IMR-90 (cell line): Measurements from ENCODE around the gene ADGRL3. TPM values are rescaled to one million over a fixed set of nuclear protein-coding genes. Genes with fewer than 3 reads are reported as not detected.

ENCODE experiments used
- ATAC-seq: fragments of 200-7000 bp; cut with Tn5 transposase; 2 replicates; pipeline ENCODE4 v1.9.1; 2020; ENCODE audit warnings: low read depth, mild to moderate bottlenecking, moderate library complexity
- BruUV-seq: library from RNA; stranded (reverse); fragments of 400-500 nt; replicated peaks from 2 replicates; lab custom pipeline; 2021; lab: Mats Ljungman, UMichigan
- CTCF ChIA-PET: fragments of 300-600 bp; formaldehyde crosslinking; extraction: SDS; loops from one replicate; lab custom pipeline; 2021; ENCODE audit warnings: antibody characterized with exemption; lab: Yijun Ruan, JAX
- POLR2A ChIA-PET: fragments of 300-600 bp; sonication (Branson Sonifier 250); formaldehyde crosslinking; loops from one replicate; lab custom pipeline; 2022; ENCODE audit warnings: antibody characterized with exemption; ENCODE audit not compliant: unreplicated experiment; lab: Charles Lee
- DNase-seq: peaks from one replicate; pipeline ENCODE4 v3.0.0; 2013
- H2AFZ ChIP-seq: replicated peaks from 2 replicates; pipeline ENCODE3; 2013; ENCODE audit warnings: low read length, mild to moderate bottlenecking; ENCODE audit not compliant: poor library complexity
- H2AK5ac ChIP-seq: 2 replicates; pipeline ENCODE4 v1.6.1; 2013; ENCODE audit warnings: low read depth, low read length, inconsistent platforms
- H2AK9ac ChIP-seq: replicated peaks from 2 replicates; pipeline ENCODE3; 2013; ENCODE audit warnings: mild to moderate bottlenecking, low read depth, low read length, moderate library complexity; ENCODE audit not compliant: poor library complexity
- H2BK120ac ChIP-seq: 2 replicates; pipeline ENCODE4 v1.6.1; 2013; ENCODE audit warnings: low read depth, low read length, inconsistent platforms
- H2BK15ac ChIP-seq: 3 replicates; pipeline ENCODE4 v1.6.1; 2013; ENCODE audit warnings: low read depth, low read length, inconsistent platforms
- H2BK20ac ChIP-seq: 2 replicates; pipeline ENCODE4 v1.6.1; 2013; ENCODE audit warnings: low read depth, mild to moderate bottlenecking, inconsistent platforms, low read length, moderate library complexity
- H2BK5ac ChIP-seq: 2 replicates; pipeline ENCODE4 v1.6.1; 2013; ENCODE audit warnings: mild to moderate bottlenecking, low read depth, low read length, inconsistent platforms; ENCODE audit not compliant: poor library complexity, severe bottlenecking
- H3K14ac ChIP-seq: replicated peaks from 2 replicates; pipeline ENCODE4 v1.6.1; 2013; ENCODE audit warnings: low read depth, low read length, inconsistent platforms
- H3K18ac ChIP-seq: 2 replicates; pipeline ENCODE4 v1.6.1; 2013; ENCODE audit warnings: low read depth, low read length, control low read depth
- H3K23ac ChIP-seq: 2 replicates; pipeline ENCODE4 v1.6.1; 2013; ENCODE audit warnings: low read depth, low read length, inconsistent platforms
- H3K27ac ChIP-seq: 2 replicates; pipeline ENCODE4 v1.5.1; 2013; ENCODE audit warnings: mild to moderate bottlenecking, control low read depth, low read length; ENCODE audit not compliant: insufficient read depth
- H3K27me3 ChIP-seq: 2 replicates; pipeline ENCODE4 v1.6.1; 2013; ENCODE audit warnings: low read length; ENCODE audit not compliant: control insufficient read depth, insufficient read depth
- H3K36me3 ChIP-seq: 2 replicates; pipeline ENCODE4 v1.6.1; 2013; ENCODE audit warnings: low read length, mixed read lengths; ENCODE audit not compliant: control insufficient read depth, insufficient read depth
- H3K4ac ChIP-seq: 2 replicates; pipeline ENCODE4 v1.6.1; 2013; ENCODE audit warnings: low read depth, low read length, inconsistent platforms
- H3K4me1 ChIP-seq: 2 replicates; pipeline ENCODE4 v1.6.1; 2013; ENCODE audit warnings: low read length, mixed read lengths; ENCODE audit not compliant: control insufficient read depth, insufficient read depth
- H3K4me2 ChIP-seq: 2 replicates; pipeline ENCODE4 v1.6.1; 2013; ENCODE audit warnings: low read depth, mild to moderate bottlenecking, control low read depth, low read length, moderate library complexity
- H3K4me3 ChIP-seq: 2 replicates; pipeline ENCODE4 v1.5.1; 2013; ENCODE audit warnings: low read depth, mild to moderate bottlenecking, control low read depth, low read length, moderate library complexity; ENCODE audit not compliant: insufficient read depth
- H3K56ac ChIP-seq: 2 replicates; pipeline ENCODE4 v1.6.1; 2013; ENCODE audit warnings: low read length, inconsistent platforms; ENCODE audit not compliant: insufficient read depth; ENCODE audit errors: extremely low read depth
- H3K79me1 ChIP-seq, 2 experiments: 2 replicates each; pipeline ENCODE4 v1.6.1; 2013; ENCODE audit warnings: low read length in 2 of 2, inconsistent platforms in 1 of 2, low read depth in 1 of 2
- H3K9ac ChIP-seq: 2 replicates; pipeline ENCODE4 v1.6.1; 2013; ENCODE audit warnings: low read depth, low read length, control low read depth
- H3K9me1 ChIP-seq: 2 replicates; pipeline ENCODE4 v1.6.1; 2013; ENCODE audit warnings: low read length, inconsistent platforms; ENCODE audit not compliant: insufficient read depth
- H3K9me3 ChIP-seq: 2 replicates; pipeline ENCODE4 v1.6.1; 2013; ENCODE audit warnings: low read length; ENCODE audit not compliant: control insufficient read depth, insufficient read depth
- H4K20me1 ChIP-seq: 2 replicates; pipeline ENCODE4 v1.6.1; 2013; ENCODE audit warnings: low read length, inconsistent platforms; ENCODE audit not compliant: insufficient read depth
- H4K5ac ChIP-seq: 2 replicates; pipeline ENCODE4 v1.6.1; 2013; ENCODE audit warnings: mild to moderate bottlenecking, low read depth, low read length, control low read depth
- H4K8ac ChIP-seq, 2 experiments: 2 replicates each; pipeline ENCODE4 v1.6.1; 2013; ENCODE audit warnings: low read depth in 2 of 2, low read length in 2 of 2, control low read depth in 1 of 2, inconsistent platforms in 1 of 2
- H4K91ac ChIP-seq: 2 replicates; pipeline ENCODE4 v1.6.1; 2013; ENCODE audit warnings: low read depth, low read length, inconsistent platforms; ENCODE audit not compliant: insufficient read depth
- BHLHE40 ChIP-seq: fragments of 150-350 bp; IDR thresholded peaks from 2 replicates; pipeline ENCODE4 v1.6.1; 2016; ENCODE audit warnings: mild to moderate bottlenecking, low read depth, low read length
- FOS ChIP-seq: fragments of 150-350 bp; IDR thresholded peaks from 2 replicates; pipeline ENCODE4 v1.6.1; 2016; ENCODE audit warnings: low read depth, low read length
- MAZ ChIP-seq: IDR thresholded peaks from 2 replicates; pipeline ENCODE4 v1.6.1; 2012; ENCODE audit warnings: low read depth, mild to moderate bottlenecking, low read length, improper control_type of control experiment, moderate library complexity, borderline replicate concordance
- MXI1 ChIP-seq: IDR thresholded peaks from 2 replicates; pipeline ENCODE4 v1.6.1; 2012; ENCODE audit warnings: low read depth, mild to moderate bottlenecking, low read length, moderate library complexity, borderline replicate concordance
- NFE2L2 ChIP-seq: fragments of 150-350 bp; IDR thresholded peaks from 2 replicates; pipeline ENCODE4 v1.6.1; 2016; ENCODE audit warnings: low read depth, mild to moderate bottlenecking, low read length
- RCOR1 ChIP-seq: IDR thresholded peaks from 2 replicates; pipeline ENCODE4 v1.6.1; 2012; ENCODE audit warnings: mild to moderate bottlenecking, low read length, improper control_type of control experiment; ENCODE audit not compliant: insufficient replicate concordance
- RFX5 ChIP-seq: IDR thresholded peaks from 2 replicates; pipeline ENCODE4 v1.8.0; 2012; ENCODE audit warnings: low read depth, mild to moderate bottlenecking, low read length, moderate library complexity
- SMC3 ChIP-seq: fragments of 150-350 bp; IDR thresholded peaks from 2 replicates; pipeline ENCODE4 v1.6.1; 2016; ENCODE audit warnings: low read depth, mild to moderate bottlenecking, antibody characterized with exemption, low read length, moderate library complexity
- WGBS, 2 experiments: methylation state at CpG; one replicate each; pipeline versions ENCODE4 v1.1.5 to v1.1.7; 2013; ENCODE audit warnings: missing lambda C conversion rate in 2 of 2; ENCODE audit not compliant: insufficient read length in 1 of 2; ENCODE audit errors: extremely low coverage in 2 of 2; 5-methylcytosine and 5-hydroxymethylcytosine counted together
- dilution Hi-C: fragments of 300-500 bp; cut with HindIII; formaldehyde crosslinking; loops from one replicate; pipeline ENCODE4 v1.14.3; 2018; ENCODE audit warnings: low sequenced_read_pairs; ENCODE audit not compliant: unreplicated experiment
- in situ Hi-C: fragments of 300-500 bp; cut with MboI; formaldehyde crosslinking; loops from 3 replicates; pipeline ENCODE4 v1.14.3; 2019; ENCODE audit warnings: low sequenced_read_pairs, inconsistent platforms, mixed read lengths
- intact Hi-C: fragments of 100-400 bp; cut with micrococcal nuclease; formaldehyde crosslinking; loops from 2 replicates; pipeline ENCODE4 v1.10.0; 2022
- polyA plus RNA-seq, 3 experiments: library from polyadenylated mRNA; depleted of rRNA; stranded (reverse); fragments of >200 nt; gene quantifications; 2 replicates each; pipeline ENCODE4 v1.2.3, GENCODE V29; 2012; ENCODE audit warnings: low replicate concordance in 1 of 3
- total RNA-seq: library from RNA; depleted of rRNA; stranded (reverse); fragments of >200 nt; gene quantifications from 2 replicates; pipeline ENCODE4 v1.2.3, GENCODE V29; 2012
- TF ChIP-seq, protein P1 (sequence below): conservative IDR thresholded peaks from 2 replicates; pipeline ENCODE4 v1.5.1; 2012; ENCODE audit warnings: mild to moderate bottlenecking, low read depth, low read length, improper control_type of control experiment

ADGRL3 gene
- total and polyA plus RNA-seq, 2 of the 4 experiments (the other 2 are of a cell fraction) = 0.46 to 2.5 TPM

GRCh38 chr4:61335241-61335763 lies 135.2 kb downstream of the ADGRL3 start:
- H3K23ac ChIP-seq = no peak overlapping the region
- no peak overlapping the region for H4K91ac ChIP-seq
- intact Hi-C loops (no loop called here), in situ Hi-C loops (no loop called here), dilution Hi-C loops (no loop called here)
- no peak overlapping the region for H2BK20ac ChIP-seq
- H3K27ac ChIP-seq = no peak overlapping the region
- no peak overlapping the region for H2BK5ac ChIP-seq
- no peaks in the 10 kb centered on the region for H3K36me3 ChIP-seq
- ChIA-PET CTCF (interaction anchor here (0.6 kb wide), 1 partner anchor 520 kb away, joined by 6 read pairs; no protein-coding TSS in a partner anchor), POLR2A (no interaction called here)
- no peaks in the 10 kb centered on the region for H4K20me1 ChIP-seq
- H3K18ac ChIP-seq = no peak overlapping the region
- no peak overlapping the region for H2AFZ ChIP-seq
- no peak overlapping the region for H4K5ac ChIP-seq
- TF ChIP-seq RCOR1 = no peak
- no peak for TF ChIP-seq MXI1
- no peak for TF ChIP-seq BHLHE40
- no peak for TF ChIP-seq NFE2L2
- TF ChIP-seq, protein P1, sequence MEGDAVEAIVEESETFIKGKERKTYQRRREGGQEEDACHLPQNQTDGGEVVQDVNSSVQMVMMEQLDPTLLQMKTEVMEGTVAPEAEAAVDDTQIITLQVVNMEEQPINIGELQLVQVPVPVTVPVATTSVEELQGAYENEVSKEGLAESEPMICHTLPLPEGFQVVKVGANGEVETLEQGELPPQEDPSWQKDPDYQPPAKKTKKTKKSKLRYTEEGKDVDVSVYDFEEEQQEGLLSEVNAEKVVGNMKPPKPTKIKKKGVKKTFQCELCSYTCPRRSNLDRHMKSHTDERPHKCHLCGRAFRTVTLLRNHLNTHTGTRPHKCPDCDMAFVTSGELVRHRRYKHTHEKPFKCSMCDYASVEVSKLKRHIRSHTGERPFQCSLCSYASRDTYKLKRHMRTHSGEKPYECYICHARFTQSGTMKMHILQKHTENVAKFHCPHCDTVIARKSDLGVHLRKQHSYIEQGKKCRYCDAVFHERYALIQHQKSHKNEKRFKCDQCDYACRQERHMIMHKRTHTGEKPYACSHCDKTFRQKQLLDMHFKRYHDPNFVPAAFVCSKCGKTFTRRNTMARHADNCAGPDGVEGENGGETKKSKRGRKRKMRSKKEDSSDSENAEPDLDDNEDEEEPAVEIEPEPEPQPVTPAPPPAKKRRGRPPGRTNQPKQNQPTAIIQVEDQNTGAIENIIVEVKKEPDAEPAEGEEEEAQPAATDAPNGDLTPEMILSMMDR = no peak
- no peak for TF ChIP-seq MAZ
- TF ChIP-seq FOS = no peak
- no peak for TF ChIP-seq RFX5
- no peak for TF ChIP-seq SMC3
- no peaks in the 10 kb centered on the region for H3K4me1 ChIP-seq
- H3K9me3 ChIP-seq = no peaks in the 10 kb centered on the region
- no peaks in the 10 kb centered on the region for H3K27me3 ChIP-seq
- H3K4me2 ChIP-seq = no peak overlapping the region
- H3K56ac ChIP-seq = no peak overlapping the region
- WGBS, 2 experiments = no CpG with 5 or more reads among the region's 3 CpGs
- H3K4ac ChIP-seq = no peak overlapping the region
- H2AK5ac ChIP-seq = no peak overlapping the region
- no peak overlapping the region for H2BK15ac ChIP-seq
- H2BK120ac ChIP-seq = no peak overlapping the region
- no TSS peak for BruUV-seq
- DNase-seq (no peak), ATAC-seq (no peak)
- no peak overlapping the region for H3K4me3 ChIP-seq
- H4K8ac ChIP-seq = no peak overlapping the region
- H3K79me1 ChIP-seq = no peaks in the 10 kb centered on the region
- H3K14ac ChIP-seq = no peak overlapping the region
- H3K9ac ChIP-seq = no peak overlapping the region
- no peaks in the 10 kb centered on the region for H3K9me1 ChIP-seq
- no peak overlapping the region for H2AK9ac ChIP-seq
